AG04450 (cell line): ENCODE data around the gene PP2D1. TPM values are rescaled to one million over a fixed set of nuclear protein-coding genes. Genes with fewer than 3 reads are reported as not detected.
"Not testable (repeated sequence)": the region's sequence is repeated elsewhere in the genome, so short reads cannot be mapped to it uniquely, and the experiment has no call there.

Source experiments
- CTCF ChIA-PET: fragments of 300-600, 350-600 bp; formaldehyde crosslinking; extraction: SDS; loops from one replicate; lab custom pipeline; 2022; ENCODE audit warnings: antibody characterized with exemption, inconsistent platforms; lab: Charles Lee
- POLR2A ChIA-PET: fragments of 350-600 bp; formaldehyde crosslinking; extraction: SDS; loops from one replicate; lab custom pipeline; 2021; ENCODE audit warnings: antibody characterized with exemption, inconsistent platforms; lab: Yijun Ruan, JAX
- DNase-seq: peaks from one replicate; pipeline ENCODE4 v3.0.0-alpha.2; 2011; ENCODE audit warnings: low read depth, low spot score
- H3K27ac ChIP-seq: one replicate; pipeline ENCODE4 v1.5.1; 2012; ENCODE audit warnings: low read depth, low read length, control low read depth
- H3K27me3 ChIP-seq: one replicate; pipeline ENCODE4 v1.6.0; 2012; ENCODE audit warnings: low read length; ENCODE audit not compliant: control insufficient read depth, insufficient read depth
- H3K4me3 ChIP-seq: 2 replicates; pipeline ENCODE4 v1.5.1; 2011; ENCODE audit warnings: mild to moderate bottlenecking, low read depth, low read length, control low read depth
- H3K9me3 ChIP-seq: 2 replicates; pipeline ENCODE4 v1.5.1; 2012; ENCODE audit warnings: low read length; ENCODE audit not compliant: control insufficient read depth, insufficient read depth
- polyA plus RNA-seq: library from polyadenylated mRNA; depleted of rRNA; stranded (reverse); fragments of >200 nt; gene quantifications from 2 replicates; pipeline ENCODE4 v1.2.3, GENCODE V29; 2011
- TF ChIP-seq, protein P1 (sequence below): IDR thresholded peaks from 2 replicates; pipeline ENCODE4 v1.5.1; 2011; ENCODE audit warnings: low read depth, low read length, control low read depth, inconsistent platforms

Gene PP2D1
- polyA plus RNA-seq, 1 experiment: not detected

DNA sequence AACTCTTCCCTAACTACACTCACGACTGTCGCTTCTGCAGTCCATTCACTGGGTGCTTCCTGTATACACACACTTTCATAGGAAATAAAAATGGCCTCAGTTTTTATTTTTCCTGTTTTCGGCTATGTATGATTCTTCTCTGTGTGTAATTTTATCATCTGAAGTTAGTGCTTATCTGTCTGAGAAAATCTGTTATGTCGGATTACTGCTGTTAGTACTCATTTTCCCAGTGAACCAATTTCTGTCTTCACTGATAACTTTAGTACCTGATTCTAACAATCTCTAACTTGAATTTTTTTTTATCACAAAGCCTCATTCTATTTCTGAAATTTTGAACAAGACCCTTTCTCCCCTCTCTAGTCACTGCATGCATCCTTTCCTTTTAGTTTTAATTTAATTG lies 44.3 kb downstream of the PP2D1 start:
- CTCF ChIA-PET: no interaction called here
- H3K9me3 ChIP-seq: no peaks in the 10 kb centered on the region
- TF ChIP-seq, protein P1, sequence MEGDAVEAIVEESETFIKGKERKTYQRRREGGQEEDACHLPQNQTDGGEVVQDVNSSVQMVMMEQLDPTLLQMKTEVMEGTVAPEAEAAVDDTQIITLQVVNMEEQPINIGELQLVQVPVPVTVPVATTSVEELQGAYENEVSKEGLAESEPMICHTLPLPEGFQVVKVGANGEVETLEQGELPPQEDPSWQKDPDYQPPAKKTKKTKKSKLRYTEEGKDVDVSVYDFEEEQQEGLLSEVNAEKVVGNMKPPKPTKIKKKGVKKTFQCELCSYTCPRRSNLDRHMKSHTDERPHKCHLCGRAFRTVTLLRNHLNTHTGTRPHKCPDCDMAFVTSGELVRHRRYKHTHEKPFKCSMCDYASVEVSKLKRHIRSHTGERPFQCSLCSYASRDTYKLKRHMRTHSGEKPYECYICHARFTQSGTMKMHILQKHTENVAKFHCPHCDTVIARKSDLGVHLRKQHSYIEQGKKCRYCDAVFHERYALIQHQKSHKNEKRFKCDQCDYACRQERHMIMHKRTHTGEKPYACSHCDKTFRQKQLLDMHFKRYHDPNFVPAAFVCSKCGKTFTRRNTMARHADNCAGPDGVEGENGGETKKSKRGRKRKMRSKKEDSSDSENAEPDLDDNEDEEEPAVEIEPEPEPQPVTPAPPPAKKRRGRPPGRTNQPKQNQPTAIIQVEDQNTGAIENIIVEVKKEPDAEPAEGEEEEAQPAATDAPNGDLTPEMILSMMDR: no peak
- H3K27ac ChIP-seq: no peak overlapping the region
- no peak for DNase-seq
- H3K4me3 ChIP-seq: no peak overlapping the region
- POLR2A ChIA-PET: no interaction called here
- H3K27me3 ChIP-seq: no peaks in the 10 kb centered on the region

DNA sequence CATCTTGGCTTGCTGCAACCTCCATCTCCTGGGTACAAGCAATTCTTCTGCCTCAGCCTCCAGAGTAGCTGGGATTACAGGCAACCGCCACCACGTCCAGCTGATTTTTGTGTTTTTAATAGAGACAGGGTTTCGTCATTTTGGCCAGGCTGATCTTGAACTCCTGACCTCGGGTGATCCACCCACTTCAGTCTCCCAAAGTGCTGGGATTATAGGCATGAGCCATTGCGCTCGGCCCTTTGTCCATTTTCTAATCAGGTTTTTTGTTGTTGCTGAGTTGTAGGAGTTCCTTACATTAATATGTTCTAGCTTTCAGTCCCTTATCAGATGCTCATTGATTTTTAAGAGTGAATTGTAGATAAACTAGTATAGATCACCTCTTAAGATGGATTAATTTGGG lies 44.9 kb downstream of the PP2D1 start:
- TF ChIP-seq, protein P1: no peak
- no peak for DNase-seq
- H3K9me3 ChIP-seq: no peaks in the 10 kb centered on the region
- H3K27ac ChIP-seq: no peak overlapping the region
- no peak overlapping the region for H3K4me3 ChIP-seq
- CTCF ChIA-PET: no interaction called here
- no peaks in the 10 kb centered on the region for H3K27me3 ChIP-seq
- POLR2A ChIA-PET: interaction anchor here (0.7 kb wide), 2 partner anchors 80 to 1953 kb away, joined by 3 to 4 read pairs; no protein-coding TSS in a partner anchor

DNA sequence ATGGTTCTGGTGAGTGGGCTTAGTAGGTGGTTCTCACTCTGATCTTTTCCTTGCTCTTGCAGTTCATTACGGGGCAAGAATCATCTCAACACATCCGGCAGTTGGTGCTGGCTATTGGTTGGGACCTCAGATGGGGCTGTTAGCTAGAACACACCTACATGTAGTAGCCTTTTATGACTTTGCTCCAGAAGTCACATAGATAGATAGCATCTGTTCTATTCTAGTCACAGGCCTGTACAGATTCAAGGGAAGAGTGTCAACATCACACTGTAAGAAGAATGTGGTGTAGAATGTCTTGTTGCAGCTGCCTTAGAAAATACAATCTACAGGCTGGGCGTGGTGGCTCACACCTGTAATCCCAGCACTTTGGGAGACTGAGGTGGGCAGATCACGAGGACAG lies 50.1 kb downstream of the PP2D1 start:
- Histone ChIP-seq H3K4me3 (no peak overlapping the region), H3K27me3 (no peaks in the 10 kb centered on the region), H3K9me3 (no peaks in the 10 kb centered on the region), H3K27ac (no peak overlapping the region)
- TF ChIP-seq, protein P1: no peak
- ChIA-PET POLR2A (no interaction called here), CTCF (no interaction called here)
- DNase-seq: no peak

DNA sequence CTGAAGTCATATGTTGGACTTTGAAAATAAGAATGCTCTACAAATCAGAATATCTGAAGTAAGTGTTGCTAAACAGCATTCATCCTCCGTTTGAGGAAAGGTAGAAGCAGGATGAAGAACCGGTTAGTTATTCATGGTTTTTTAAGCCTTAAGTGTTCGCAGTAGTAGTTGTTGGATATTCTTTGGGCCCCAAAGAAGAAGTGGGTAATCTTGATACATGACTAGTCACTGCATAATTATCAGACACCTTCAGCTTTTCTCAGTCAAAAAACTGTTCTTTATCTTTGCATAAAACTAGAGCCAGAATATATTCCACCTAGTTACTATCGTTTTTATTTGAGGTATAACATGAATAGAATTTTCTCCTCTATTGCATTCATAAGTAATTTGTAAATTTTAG lies 51.4 kb downstream of the PP2D1 start:
- CTCF ChIA-PET: no interaction called here
- no peak for DNase-seq
- Histone ChIP-seq H3K9me3 (no peaks in the 10 kb centered on the region), H3K27me3 (no peaks in the 10 kb centered on the region), H3K4me3 (no peak overlapping the region), H3K27ac (no peak overlapping the region)
- TF ChIP-seq, protein P1: no peak
- POLR2A ChIA-PET: no interaction called here

DNA sequence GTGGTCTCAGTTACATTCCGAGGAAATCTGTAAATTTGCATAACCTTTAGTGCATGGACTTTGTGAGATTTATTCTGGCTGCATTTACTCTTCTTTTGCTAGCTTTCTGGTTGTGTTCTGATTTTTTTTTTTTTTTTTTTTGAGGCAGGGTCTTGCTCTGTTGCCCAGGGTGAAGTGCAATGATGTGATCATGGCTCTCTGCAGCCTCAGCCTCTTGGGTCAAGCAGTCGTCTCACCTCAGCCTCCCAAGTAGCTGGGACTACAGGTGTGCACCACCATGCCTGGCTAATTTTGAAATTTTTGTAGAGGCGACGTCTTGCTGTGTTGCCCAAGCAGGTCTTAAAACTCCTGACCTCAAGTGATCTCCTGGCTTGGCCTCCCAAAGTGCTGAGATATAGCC lies 52.6 kb downstream of the PP2D1 start:
- Histone ChIP-seq H3K9me3 (no peaks in the 10 kb centered on the region), H3K4me3 (no peak overlapping the region), H3K27me3 (no peaks in the 10 kb centered on the region), H3K27ac (no peak overlapping the region)
- TF ChIP-seq, protein P1: no peak
- DNase-seq: no peak
- ChIA-PET CTCF (interaction anchor here (0.5 kb wide), 1 partner anchor 182 kb away, joined by 3 read pairs; no protein-coding TSS in a partner anchor), POLR2A (interaction anchor here (0.7 kb wide), 1 partner anchor 13 kb away, joined by 4 read pairs; no protein-coding TSS in a partner anchor)

DNA sequence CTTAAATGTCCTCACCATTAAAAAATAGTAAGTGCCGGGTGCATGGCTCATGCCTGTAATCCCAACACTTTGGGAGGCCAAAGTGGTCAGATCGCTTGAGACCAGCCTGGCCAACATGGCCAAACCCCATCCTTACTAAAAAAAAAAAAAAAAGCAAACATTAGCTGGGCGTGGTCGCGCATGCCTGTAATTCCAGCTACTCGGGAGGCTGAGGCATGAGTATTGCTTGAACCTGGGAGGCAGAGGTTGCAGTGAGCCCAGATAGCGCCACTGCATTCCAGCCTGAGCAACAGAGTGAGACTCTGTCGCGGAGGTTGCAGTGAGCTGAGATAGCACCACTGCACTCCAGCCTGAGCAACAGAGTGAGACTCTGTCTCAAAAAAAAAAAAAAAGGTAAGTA lies 54.7 kb downstream of the PP2D1 start:
- CTCF ChIA-PET, H3K27me3 ChIP-seq, H3K27ac ChIP-seq, H3K9me3 ChIP-seq, DNase-seq, H3K4me3 ChIP-seq, POLR2A ChIA-PET: not testable (repeated sequence)
